Activated B cell treated with CpG ODN at 0.5 μM for 24 hours (primary cell): Measurements from ENCODE around the gene PPTC7. TPM values are rescaled to one million over a fixed set of nuclear protein-coding genes. Genes with fewer than 3 reads are reported as not detected.

ENCODE experiments used
- ATAC-seq: fragments of 200-7000 bp; cut with Tn5 transposase; one replicate; pipeline ENCODE4 v1.10.0; 2021; ENCODE audit warnings: low read depth, mild to moderate bottlenecking, moderate library complexity
- CTCF ChIA-PET: fragments of 350-600 bp; sonication (Branson Sonifier 250); formaldehyde crosslinking; loops from one replicate; lab custom pipeline; 2021; ENCODE audit warnings: antibody characterized with exemption; lab: Charles Lee
- POLR2A ChIA-PET: fragments of 350-600 bp; sonication (Branson Sonifier 250); formaldehyde crosslinking; loops from one replicate; lab custom pipeline; 2021; ENCODE audit warnings: antibody characterized with exemption; lab: Charles Lee
- DNase-seq: peaks from one replicate; pipeline ENCODE4 v3.0.0; 2022
- H3K27ac Mint-ChIP-seq: one replicate; pipeline ENCODE4 v1.8.0; 2020; ENCODE audit warnings: mixed read lengths
- H3K27me3 Mint-ChIP-seq: one replicate; pipeline ENCODE4 v1.8.0; 2021; ENCODE audit warnings: mixed read lengths
- H3K36me3 Mint-ChIP-seq: one replicate; pipeline ENCODE4 v1.8.0; 2021; ENCODE audit warnings: low read depth, mixed read lengths
- H3K4me1 Mint-ChIP-seq: one replicate; pipeline ENCODE4 v1.8.0; 2021; ENCODE audit warnings: mixed read lengths
- H3K4me3 Mint-ChIP-seq: one replicate; pipeline ENCODE4 v1.8.0; 2020; ENCODE audit warnings: mild to moderate bottlenecking, mixed read lengths
- H3K9me3 Mint-ChIP-seq: one replicate; pipeline ENCODE4 v1.8.0; 2020; ENCODE audit warnings: mixed read lengths
- CTCF ChIP-seq: fragments of 200-600 bp; IDR thresholded peaks from one replicate; pipeline ENCODE4 v1.8.0; 2022; ENCODE audit warnings: antibody characterized with exemption, mild to moderate bottlenecking
- intact Hi-C: fragments of 100-400 bp; cut with micrococcal nuclease; formaldehyde crosslinking; loops from one replicate; pipeline ENCODE4 v1.15.1; 2024
- total RNA-seq: library from RNA; stranded (reverse); gene quantifications from 2 replicates; pipeline ENCODE4 v1.2.3, GENCODE V29; 2022

Gene PPTC7
- total RNA-seq, 1 donor from 2014 or later = 40.8 TPM

GRCh38 chr12:110537605-110538409, 45.3 kb downstream of the PPTC7 start:
- ChIA-PET POLR2A (no interaction called here), CTCF (no interaction called here)
- ATAC-seq (no peak), DNase-seq (no peak)
- H3K27me3 Mint-ChIP-seq = no peaks in the 10 kb centered on the region
- peaks cover 14% of the 10 kb centered on the region for H3K4me1 Mint-ChIP-seq
- no peak overlapping the region for H3K27ac Mint-ChIP-seq
- H3K36me3 Mint-ChIP-seq = peaks cover 78% of the 10 kb centered on the region
- intact Hi-C loops = no loop called here
- TF ChIP-seq CTCF = no peak
- H3K9me3 Mint-ChIP-seq = no peaks in the 10 kb centered on the region
- H3K4me3 Mint-ChIP-seq = no peak overlapping the region

- H3K4me3 Mint-ChIP-seq = no peak overlapping the region
- DNase-seq = no peak
- H3K9me3 Mint-ChIP-seq = no peaks in the 10 kb centered on the region
- ChIA-PET POLR2A (no interaction called here), CTCF (interaction anchor here (1.2 kb wide), 1 partner anchor 18 kb away, joined by 4 read pairs; no protein-coding TSS in a partner anchor)
- peaks cover 10% of the 10 kb centered on the region for H3K4me1 Mint-ChIP-seq
- peaks cover 79% of the 10 kb centered on the region for H3K36me3 Mint-ChIP-seq
- ATAC-seq = no peak
- no peaks in the 10 kb centered on the region for H3K27me3 Mint-ChIP-seq
- no peak overlapping the region for H3K27ac Mint-ChIP-seq
- intact Hi-C loops = no loop called here
- TF ChIP-seq CTCF = no peak
These were observed 46.1 kb downstream of the PPTC7 start for GRCh38 chr12:110536834-110537604.

GRCh38 chr12:110534811-110535210, 48.3 kb downstream of the PPTC7 start:
- H3K36me3 Mint-ChIP-seq = peaks cover 79% of the 10 kb centered on the region

GRCh38 chr12:110533607-110534006, 49.5 kb downstream of the PPTC7 start:
- H3K36me3 Mint-ChIP-seq = peaks cover 72% of the 10 kb centered on the region
- H3K27me3 Mint-ChIP-seq = no peaks in the 10 kb centered on the region
- DNase-seq (no peak), ATAC-seq (no peak)
- CTCF ChIA-PET = interaction anchor here (1.0 to 3.8 kb wide), 5 partner anchors 21 to 102 kb away, joined by 3 to 21 read pairs (median 4); partner anchors contain the start of genes ARPC3 and FAM216A
- POLR2A ChIA-PET = no interaction called here
- no peak overlapping the region for H3K27ac Mint-ChIP-seq
- no peaks in the 10 kb centered on the region for H3K9me3 Mint-ChIP-seq
- no peak overlapping the region for H3K4me3 Mint-ChIP-seq
- H3K4me1 Mint-ChIP-seq = peaks cover 21% of the 10 kb centered on the region
- intact Hi-C loops = no loop called here
- no peak for TF ChIP-seq CTCF

More at GRCh38 chr12:110534811-110535210, 48.3 kb downstream of the PPTC7 start:
- DNase-seq (no peak), ATAC-seq (no peak)
- POLR2A ChIA-PET = no interaction called here
- Mint-ChIP-seq H3K4me1 (peaks cover 26% of the 10 kb centered on the region), H3K27ac (no peak overlapping the region), H3K4me3 (no peak overlapping the region), H3K9me3 (no peaks in the 10 kb centered on the region), H3K27me3 (no peaks in the 10 kb centered on the region)
- intact Hi-C loops = no loop called here
- CTCF ChIA-PET = interaction anchor here (1.7 to 3.8 kb wide), 2 partner anchors 66 to 85 kb away, joined by 4 to 21 read pairs; partner anchors contain the start of gene ARPC3
- TF ChIP-seq CTCF = no peak

- no peak for TF ChIP-seq CTCF
- H3K27ac Mint-ChIP-seq = no peak overlapping the region
- intact Hi-C loops = no loop called here
- peaks cover 21% of the 10 kb centered on the region for H3K4me1 Mint-ChIP-seq
- H3K27me3 Mint-ChIP-seq = no peaks in the 10 kb centered on the region
- peaks cover 65% of the 10 kb centered on the region for H3K36me3 Mint-ChIP-seq
- ChIA-PET CTCF (interaction anchor here (1.3 to 3.8 kb wide), 3 partner anchors 69 to 102 kb away, joined by 3 to 21 read pairs (median 3); partner anchors contain the start of gene ARPC3), POLR2A (no interaction called here)
- ATAC-seq (no peak), DNase-seq (no peak)
- H3K9me3 Mint-ChIP-seq = no peaks in the 10 kb centered on the region
- no peak overlapping the region for H3K4me3 Mint-ChIP-seq
These were observed 50.5 kb downstream of the PPTC7 start for GRCh38 chr12:110532644-110533043.
